HEK293 (cell line): ENCODE data around the gene BHLHE41.

Experiments
- CTCF ChIA-PET: fragments of 350-600 bp; formaldehyde crosslinking; extraction: SDS; loops from one replicate; lab custom pipeline; 2021; ENCODE audit warnings: antibody characterized with exemption; lab: Yijun Ruan, JAX
- POLR2A ChIA-PET: fragments of 300-600 bp; formaldehyde crosslinking; extraction: SDS; loops from one replicate; lab custom pipeline; 2020; ENCODE audit warnings: antibody characterized with exemption, inconsistent platforms; lab: Yijun Ruan, JAX
- H3K27ac ChIP-seq: fragments of 200-500 bp; sonication (Bioruptor generic); 2 replicates; pipeline ENCODE4 v1.5.1; 2014; ENCODE audit warnings: low read depth, low read length, control low read depth, inconsistent platforms; ENCODE audit errors: extremely low read depth
- H3K36me3 ChIP-seq, 2 experiments: fragments of 200-500 bp in 1 of 2; sonication (Bioruptor generic) in 1 of 2; 1 replicate in 1 of 2; 2 replicates in 1 of 2; pipeline ENCODE4 v1.5.1; 2014 to 2017; ENCODE audit warnings: inconsistent platforms in 2 of 2, low read length in 2 of 2; ENCODE audit not compliant: control insufficient read depth in 2 of 2, insufficient read depth in 1 of 2
- H3K4me1 ChIP-seq: fragments of 200-500 bp; sonication (Bioruptor generic); 2 replicates; pipeline ENCODE4 v1.5.1; 2014; ENCODE audit warnings: mild to moderate bottlenecking, low read length, inconsistent platforms; ENCODE audit not compliant: control insufficient read depth, insufficient read depth
- H3K4me3 ChIP-seq: 2 replicates; pipeline ENCODE4 v1.5.1; 2011; ENCODE audit warnings: low read depth, mild to moderate bottlenecking, control low read depth, low read length, moderate library complexity
- H3K9me3 ChIP-seq: fragments of 200-500 bp; sonication (Bioruptor generic); 2 replicates; pipeline ENCODE4 v1.5.1; 2014; ENCODE audit warnings: low read depth, low read length, inconsistent platforms; ENCODE audit not compliant: control insufficient read depth, insufficient read depth
- EGR2 ChIP-seq: fragments of 450-650 bp; formaldehyde crosslinking; IDR thresholded peaks from 2 replicates; pipeline ENCODE4 v1.5.1; 2016; ENCODE audit warnings: low read depth, missing biosample characterization, missing genetic modification characterization
- GLI4 ChIP-seq: fragments of 450-650 bp; formaldehyde crosslinking; IDR thresholded peaks from 2 replicates; pipeline ENCODE4 v1.5.1; 2016; ENCODE audit warnings: missing biosample characterization, missing genetic modification characterization
- HOXA7 ChIP-seq: sonication (generic); formaldehyde crosslinking; IDR thresholded peaks from 2 replicates; pipeline ENCODE4 v1.8.1; 2022; ENCODE audit warnings: missing genetic modification reagents, borderline replicate concordance
- PATZ1 ChIP-seq: fragments of 450-650 bp; formaldehyde crosslinking; IDR thresholded peaks from 2 replicates; pipeline ENCODE4 v1.5.1; 2016; ENCODE audit warnings: missing biosample characterization, missing genetic modification characterization
- PRDM6 ChIP-seq: fragments of 450-650 bp; formaldehyde crosslinking; IDR thresholded peaks from 2 replicates; pipeline ENCODE4 v1.5.1; 2017; ENCODE audit warnings: missing biosample characterization, missing genetic modification characterization
- YY2 ChIP-seq: fragments of 450-650 bp; formaldehyde crosslinking; IDR thresholded peaks from 2 replicates; pipeline ENCODE4 v1.5.1; 2016; ENCODE audit warnings: missing biosample characterization, missing genetic modification characterization
- ZFP69B ChIP-seq: fragments of 450-650 bp; formaldehyde crosslinking; IDR thresholded peaks from 2 replicates; pipeline ENCODE4 v1.5.1; 2016; ENCODE audit warnings: missing biosample characterization, missing genetic modification characterization
- ZNF18 ChIP-seq: fragments of 450-650 bp; formaldehyde crosslinking; IDR thresholded peaks from 2 replicates; pipeline ENCODE4 v1.5.1; 2016; ENCODE audit warnings: missing biosample characterization, missing genetic modification characterization
- ZNF26 ChIP-seq: fragments of 450-650 bp; formaldehyde crosslinking; IDR thresholded peaks from 2 replicates; pipeline ENCODE4 v1.5.1; 2016; ENCODE audit warnings: missing biosample characterization, missing genetic modification characterization
- ZNF354C ChIP-seq: fragments of 450-650 bp; formaldehyde crosslinking; IDR thresholded peaks from 2 replicates; pipeline ENCODE4 v1.5.1; 2016; ENCODE audit warnings: missing biosample characterization, missing genetic modification characterization, low read depth, borderline replicate concordance
- ZNF404 ChIP-seq: fragments of 450-650 bp; formaldehyde crosslinking; IDR thresholded peaks from 2 replicates; pipeline ENCODE4 v1.5.1; 2017; ENCODE audit warnings: missing biosample characterization, missing genetic modification characterization
- ZNF449 ChIP-seq: fragments of 450-650 bp; formaldehyde crosslinking; IDR thresholded peaks from 2 replicates; pipeline ENCODE4 v1.5.1; 2017; ENCODE audit warnings: missing biosample characterization, mild to moderate bottlenecking, missing genetic modification characterization, moderate library complexity
- ZNF513 ChIP-seq: fragments of 450-650 bp; IDR thresholded peaks from 2 replicates; pipeline ENCODE4 v1.5.1; 2018; ENCODE audit warnings: missing biosample characterization, missing genetic modification characterization
- ZNF555 ChIP-seq: fragments of 450-650 bp; formaldehyde crosslinking; conservative IDR thresholded peaks from 2 replicates; pipeline ENCODE4 v1.5.1; 2017; ENCODE audit warnings: missing biosample characterization, mild to moderate bottlenecking, missing genetic modification characterization, inconsistent platforms
- ZNF560 ChIP-seq: fragments of 450-650 bp; formaldehyde crosslinking; IDR thresholded peaks from 2 replicates; pipeline ENCODE4 v1.5.1; 2017; ENCODE audit warnings: missing biosample characterization, missing genetic modification characterization, borderline replicate concordance
- ZNF621 ChIP-seq: fragments of 450-650 bp; formaldehyde crosslinking; IDR thresholded peaks from 2 replicates; pipeline ENCODE4 v1.5.1; 2017; ENCODE audit warnings: missing biosample characterization, missing genetic modification characterization
- ZNF830 ChIP-seq: fragments of 450-650 bp; IDR thresholded peaks from 2 replicates; pipeline ENCODE4 v1.5.0; 2018; ENCODE audit warnings: missing biosample characterization, missing genetic modification characterization, low read depth, mild to moderate bottlenecking, moderate library complexity
- ZSCAN18 ChIP-seq: fragments of 450-650 bp; formaldehyde crosslinking; IDR thresholded peaks from 2 replicates; pipeline ENCODE4 v1.5.1; 2016; ENCODE audit warnings: missing biosample characterization, missing genetic modification characterization
- TF ChIP-seq, protein P1 (sequence below): fragments of 450-650 bp; formaldehyde crosslinking; IDR thresholded peaks from 2 replicates; pipeline ENCODE4 v1.5.1; 2016; ENCODE audit warnings: missing biosample characterization, missing genetic modification characterization

The BHLHE41 gene

GRCh38 chr12:26096036-26096435, 28.8 kb downstream of the BHLHE41 start:
- Histone ChIP-seq H3K4me3 (no peak overlapping the region), H3K4me1 (peaks cover 2% of the 10 kb centered on the region; the same call in 1 of the 2 replicates), H3K9me3 (no peaks in the 10 kb centered on the region), H3K27ac (no peak overlapping the region), H3K36me3 (no peaks in the 10 kb centered on the region)
- CTCF ChIA-PET, result interaction anchor here (0.6 to 0.9 kb wide), 7 partner anchors 10 to 915 kb away, joined by 3 to 6 read pairs (median 3); no protein-coding TSS in a partner anchor
- TF ChIP-seq ZNF26 (tag by site-specific recombination), result no peak
- no peak for TF ChIP-seq ZNF449 (tag by site-specific recombination)
- no peak for TF ChIP-seq ZNF354C
- TF ChIP-seq ZNF555 (tag by site-specific recombination), result no peak
- no peak for TF ChIP-seq YY2
- TF ChIP-seq PRDM6 (tag by site-specific recombination), result no peak
- TF ChIP-seq ZNF513 (tag by site-specific recombination), result no peak
- TF ChIP-seq EGR2 (tag by site-specific recombination), result no peak
- POLR2A ChIA-PET, result no interaction called here

- CTCF ChIA-PET, result interaction anchor here (0.5 to 1.0 kb wide), 3 partner anchors 519 to 920 kb away, joined by 3 read pairs; no protein-coding TSS in a partner anchor
- H3K9me3 ChIP-seq, result no peaks in the 10 kb centered on the region
- H3K36me3 ChIP-seq, result no peaks in the 10 kb centered on the region
- H3K4me3 ChIP-seq, result no peak overlapping the region
- H3K4me1 ChIP-seq, result no peaks in the 10 kb centered on the region
- POLR2A ChIA-PET, result no interaction called here
- H3K27ac ChIP-seq, result no peak overlapping the region
- TF ChIP-seq PATZ1 (tag by site-specific recombination), result no peak
- TF ChIP-seq ZNF18 (tag by site-specific recombination), result no peak
- no peak for TF ChIP-seq ZNF830 (tag by site-specific recombination)
- no peak for TF ChIP-seq ZNF404 (tag by site-specific recombination)
- TF ChIP-seq ZNF621 (tag by site-specific recombination), result no peak
- TF ChIP-seq ZNF26 (tag by site-specific recombination), result no peak
- TF ChIP-seq GLI4 (tag by site-specific recombination), result no peak
- TF ChIP-seq, protein P1, sequence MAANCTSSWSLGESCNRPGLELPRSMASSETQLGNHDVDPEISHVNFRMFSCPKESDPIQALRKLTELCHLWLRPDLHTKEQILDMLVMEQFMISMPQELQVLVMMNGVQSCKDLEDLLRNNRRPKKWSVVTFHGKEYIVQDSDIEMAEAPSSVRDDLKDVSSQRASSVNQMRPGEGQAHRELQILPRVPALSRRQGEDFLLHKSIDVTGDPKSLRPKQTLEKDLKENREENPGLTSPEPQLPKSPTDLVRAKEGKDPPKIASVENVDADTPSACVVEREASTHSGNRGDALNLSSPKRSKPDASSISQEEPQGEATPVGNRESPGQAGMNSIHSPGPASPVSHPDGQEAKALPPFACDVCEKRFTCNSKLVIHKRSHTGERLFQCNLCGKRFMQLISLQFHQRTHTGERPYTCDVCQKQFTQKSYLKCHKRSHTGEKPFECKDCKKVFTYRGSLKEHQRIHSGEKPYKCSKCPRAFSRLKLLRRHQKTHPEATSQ (tag by site-specific recombination), result no peak
- TF ChIP-seq HOXA7 (CRISPR knock-in tag), result no peak
- TF ChIP-seq ZFP69B (tag by site-specific recombination), result no peak
- no peak for TF ChIP-seq ZNF555 (tag by site-specific recombination)
- TF ChIP-seq ZSCAN18 (tag by site-specific recombination), result no peak
- TF ChIP-seq ZNF560 (tag by site-specific recombination), result no peak
Measured at GRCh38 chr12:26095186-26095585, 29.7 kb downstream of the BHLHE41 start.
